Peyer's patch (tissue), 4 donors: ENCODE measurements around the gene ARHGEF3.

ENCODE experiments used
- CTCF ChIP-seq, 6 experiments: fragments of 450-650 bp in 4 of 6; fragments of 200-600 bp in 2 of 6; sonication (generic) in 1 of 6; IDR thresholded peaks; one replicate each; pipeline ENCODE4 v1.5.1; 2017 to 2019; ENCODE audit warnings: antibody characterized with exemption in 6 of 6, mild to moderate bottlenecking in 3 of 6, moderate library complexity in 1 of 6
- POLR2A ChIP-seq, 2 donors: fragments of 450-650 bp; IDR thresholded peaks; one replicate each; pipeline ENCODE4 v1.5.1; 2017; ENCODE audit warnings: antibody characterized with exemption in 2 of 2, mild to moderate bottlenecking in 2 of 2, moderate library complexity in 2 of 2

DNA sequence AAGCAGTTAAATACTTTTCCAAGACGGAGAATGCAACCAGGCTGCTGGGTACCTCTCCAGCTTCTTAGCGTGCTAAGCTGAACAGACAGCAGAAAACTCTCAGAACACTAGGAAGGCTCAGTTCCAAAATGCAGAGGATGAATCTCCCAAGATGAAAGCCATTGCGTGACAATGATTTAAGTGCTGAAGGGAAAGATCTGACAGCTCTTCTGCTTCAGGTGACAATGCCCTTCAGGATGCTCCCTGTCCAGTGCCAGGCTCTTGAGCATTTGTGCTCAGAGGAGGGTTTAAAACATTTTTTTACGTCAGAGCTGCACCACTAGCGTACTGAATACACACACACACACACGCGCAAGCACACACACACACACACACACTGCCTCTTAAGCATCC lies 26.3 kb downstream of the ARHGEF3 start:
- TF ChIP-seq POLR2A (IDR thresholded peaks at IDR 0.05) (no peak), CTCF (IDR thresholded peaks at IDR 0.05) (no peak)
